ENCODE data around the gene RIC1.

DNA sequence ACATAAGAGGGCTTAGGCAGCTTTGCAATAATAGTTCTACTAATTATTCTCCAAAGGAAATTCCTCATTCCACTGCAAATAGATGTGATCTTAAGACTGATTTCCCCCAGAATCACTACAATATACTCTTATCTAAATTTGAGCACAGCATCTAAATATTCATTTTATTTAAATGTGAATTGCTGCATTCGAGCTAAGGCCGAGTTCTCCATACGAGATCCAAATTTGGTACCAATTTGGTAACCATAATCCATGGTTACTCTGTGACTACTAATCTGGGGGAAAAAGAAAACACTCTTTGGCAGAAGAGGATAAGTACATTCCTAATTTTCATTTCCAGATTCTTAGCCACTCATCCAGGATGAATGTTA, 19.7 kb upstream of the RIC1 start:
- TF ChIP-seq, protein P1, sequence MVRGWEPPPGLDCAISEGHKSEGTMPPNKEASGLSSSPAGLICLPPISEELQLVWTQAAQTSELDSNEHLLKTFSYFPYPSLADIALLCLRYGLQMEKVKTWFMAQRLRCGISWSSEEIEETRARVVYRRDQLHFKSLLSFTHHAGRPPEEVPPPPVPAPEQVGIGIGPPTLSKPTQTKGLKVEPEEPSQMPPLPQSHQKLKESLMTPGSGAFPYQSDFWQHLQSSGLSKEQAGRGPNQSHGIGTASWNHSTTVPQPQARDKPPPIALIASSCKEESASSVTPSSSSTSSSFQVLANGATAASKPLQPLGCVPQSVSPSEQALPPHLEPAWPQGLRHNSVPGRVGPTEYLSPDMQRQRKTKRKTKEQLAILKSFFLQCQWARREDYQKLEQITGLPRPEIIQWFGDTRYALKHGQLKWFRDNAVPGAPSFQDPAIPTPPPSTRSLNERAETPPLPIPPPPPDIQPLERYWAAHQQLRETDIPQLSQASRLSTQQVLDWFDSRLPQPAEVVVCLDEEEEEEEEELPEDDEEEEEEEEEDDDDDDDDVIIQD (CRISPR knock-in tag; IDR thresholded peaks at IDR 0.05) = no peak
- TF ChIP-seq ETV6 (IDR thresholded peaks at IDR 0.05; ENCODE audit: borderline replicate concordance in 1 of 2, low read depth in 2 of 2, low read length in 1 of 2) (no peak), ETV6 (CRISPR knock-in tag; IDR thresholded peaks at IDR 0.05; ENCODE audit: borderline replicate concordance) (no peak), NFATC3 (IDR thresholded peaks at IDR 0.05) (no peak), SP2 (IDR thresholded peaks at IDR 0.05; ENCODE audit: extremely low read depth, low read depth, low read length, poor library complexity, severe bottlenecking) (no peak), TGIF2 (CRISPR knock-in tag; IDR thresholded peaks at IDR 0.05) (no peak), ZFP36 (IDR thresholded peaks at IDR 0.05; ENCODE audit: low read depth, low read length, partially characterized antibody) (no peak), ZNF274 (IDR thresholded peaks at IDR 0.05; ENCODE audit: borderline replicate concordance, low read depth, low read length) (no peak), SP1 (CRISPR knock-in tag; IDR thresholded peaks at IDR 0.05) (no peak), POLR2A (conservative IDR thresholded peaks at IDR 0.05) (no peak), KDM2B (CRISPR knock-in tag; IDR thresholded peaks at IDR 0.05) (no peak)
- TF ChIP-seq, protein P2, sequence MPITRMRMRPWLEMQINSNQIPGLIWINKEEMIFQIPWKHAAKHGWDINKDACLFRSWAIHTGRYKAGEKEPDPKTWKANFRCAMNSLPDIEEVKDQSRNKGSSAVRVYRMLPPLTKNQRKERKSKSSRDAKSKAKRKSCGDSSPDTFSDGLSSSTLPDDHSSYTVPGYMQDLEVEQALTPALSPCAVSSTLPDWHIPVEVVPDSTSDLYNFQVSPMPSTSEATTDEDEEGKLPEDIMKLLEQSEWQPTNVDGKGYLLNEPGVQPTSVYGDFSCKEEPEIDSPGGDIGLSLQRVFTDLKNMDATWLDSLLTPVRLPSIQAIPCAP (CRISPR knock-in tag; IDR thresholded peaks at IDR 0.05; ENCODE audit: borderline replicate concordance) = no peak
- TF ChIP-seq, protein P3, sequence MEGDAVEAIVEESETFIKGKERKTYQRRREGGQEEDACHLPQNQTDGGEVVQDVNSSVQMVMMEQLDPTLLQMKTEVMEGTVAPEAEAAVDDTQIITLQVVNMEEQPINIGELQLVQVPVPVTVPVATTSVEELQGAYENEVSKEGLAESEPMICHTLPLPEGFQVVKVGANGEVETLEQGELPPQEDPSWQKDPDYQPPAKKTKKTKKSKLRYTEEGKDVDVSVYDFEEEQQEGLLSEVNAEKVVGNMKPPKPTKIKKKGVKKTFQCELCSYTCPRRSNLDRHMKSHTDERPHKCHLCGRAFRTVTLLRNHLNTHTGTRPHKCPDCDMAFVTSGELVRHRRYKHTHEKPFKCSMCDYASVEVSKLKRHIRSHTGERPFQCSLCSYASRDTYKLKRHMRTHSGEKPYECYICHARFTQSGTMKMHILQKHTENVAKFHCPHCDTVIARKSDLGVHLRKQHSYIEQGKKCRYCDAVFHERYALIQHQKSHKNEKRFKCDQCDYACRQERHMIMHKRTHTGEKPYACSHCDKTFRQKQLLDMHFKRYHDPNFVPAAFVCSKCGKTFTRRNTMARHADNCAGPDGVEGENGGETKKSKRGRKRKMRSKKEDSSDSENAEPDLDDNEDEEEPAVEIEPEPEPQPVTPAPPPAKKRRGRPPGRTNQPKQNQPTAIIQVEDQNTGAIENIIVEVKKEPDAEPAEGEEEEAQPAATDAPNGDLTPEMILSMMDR (IDR thresholded peaks at IDR 0.05 in 2 of 3, conservative IDR thresholded peaks at IDR 0.05 in 1 of 3; ENCODE audit: insufficient read depth in 2 of 3, low read depth in 1 of 3, low read length in 3 of 3) = no peak
- TF ChIP-seq, protein P4, sequence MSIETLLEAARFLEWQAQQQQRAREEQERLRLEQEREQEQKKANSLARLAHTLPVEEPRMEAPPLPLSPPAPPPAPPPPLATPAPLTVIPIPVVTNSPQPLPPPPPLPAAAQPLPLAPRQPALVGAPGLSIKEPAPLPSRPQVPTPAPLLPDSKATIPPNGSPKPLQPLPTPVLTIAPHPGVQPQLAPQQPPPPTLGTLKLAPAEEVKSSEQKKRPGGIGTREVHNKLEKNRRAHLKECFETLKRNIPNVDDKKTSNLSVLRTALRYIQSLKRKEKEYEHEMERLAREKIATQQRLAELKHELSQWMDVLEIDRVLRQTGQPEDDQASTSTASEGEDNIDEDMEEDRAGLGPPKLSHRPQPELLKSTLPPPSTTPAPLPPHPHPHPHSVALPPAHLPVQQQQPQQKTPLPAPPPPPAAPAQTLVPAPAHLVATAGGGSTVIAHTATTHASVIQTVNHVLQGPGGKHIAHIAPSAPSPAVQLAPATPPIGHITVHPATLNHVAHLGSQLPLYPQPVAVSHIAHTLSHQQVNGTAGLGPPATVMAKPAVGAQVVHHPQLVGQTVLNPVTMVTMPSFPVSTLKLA (conservative IDR thresholded peaks at IDR 0.05) = no peak
